ENCODE measurements around the gene SFTPB.

The SFTPB gene

DNA sequence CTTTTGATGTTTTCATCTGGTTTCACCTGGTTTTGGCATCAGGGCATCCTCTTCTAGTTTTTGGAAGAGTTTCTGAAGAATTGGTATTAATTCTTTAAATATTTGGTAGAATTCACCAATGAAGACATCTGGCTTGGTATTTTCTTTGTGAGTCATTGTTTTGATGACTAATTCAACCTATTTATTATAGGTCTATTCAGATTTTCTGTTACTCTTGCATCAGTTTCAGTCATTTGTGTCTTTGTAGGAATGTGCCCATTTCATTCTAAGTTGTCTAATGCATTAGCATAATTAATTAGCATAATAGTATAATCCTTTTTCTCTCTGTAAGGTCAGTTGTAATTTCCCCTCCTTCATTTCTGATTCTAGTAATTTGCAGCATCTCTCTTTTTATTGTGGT lies 34.2 kb upstream of the SFTPB start:
- no peak for DNase-seq

DNA sequence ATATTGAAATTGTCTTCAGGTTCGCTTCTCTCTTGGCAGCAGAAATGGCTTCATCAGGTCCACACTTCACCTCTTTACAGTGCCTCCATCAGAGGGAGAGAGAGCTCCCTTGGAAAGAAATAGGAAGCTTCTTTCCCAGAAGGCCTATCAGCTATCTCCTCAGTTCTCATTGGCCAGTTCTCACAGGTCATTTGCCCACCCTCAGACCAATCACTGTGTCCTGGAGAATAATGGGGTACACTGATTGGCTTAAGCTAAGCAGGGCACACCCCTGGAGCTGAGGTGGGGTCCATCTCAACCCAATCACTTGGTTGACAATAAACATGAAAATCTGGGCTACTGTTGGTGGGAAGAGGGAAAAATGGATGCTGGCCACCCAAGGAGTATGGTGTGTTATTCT lies 31.3 kb upstream of the SFTPB start:
- DNase-seq: no peak

DNA sequence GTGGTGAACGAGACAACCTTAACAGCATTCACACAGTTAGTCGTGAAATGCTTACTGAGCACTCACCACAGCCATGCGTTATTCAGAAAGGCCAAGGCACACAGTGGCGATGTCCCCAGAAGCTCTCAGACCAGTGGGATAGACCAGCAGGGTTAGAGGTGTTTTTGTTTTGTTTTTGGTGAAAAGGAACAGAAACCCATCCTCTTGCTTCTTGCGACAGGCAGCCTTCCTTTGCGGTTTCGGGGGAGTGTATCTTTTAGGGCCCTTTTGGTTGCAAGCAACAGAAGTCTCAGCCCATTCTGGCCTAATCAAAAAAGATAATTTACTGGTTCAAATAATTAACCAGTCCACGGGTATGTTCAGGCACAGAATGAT lies 30.9 kb upstream of the SFTPB start:
- DNase-seq: no peak

DNA sequence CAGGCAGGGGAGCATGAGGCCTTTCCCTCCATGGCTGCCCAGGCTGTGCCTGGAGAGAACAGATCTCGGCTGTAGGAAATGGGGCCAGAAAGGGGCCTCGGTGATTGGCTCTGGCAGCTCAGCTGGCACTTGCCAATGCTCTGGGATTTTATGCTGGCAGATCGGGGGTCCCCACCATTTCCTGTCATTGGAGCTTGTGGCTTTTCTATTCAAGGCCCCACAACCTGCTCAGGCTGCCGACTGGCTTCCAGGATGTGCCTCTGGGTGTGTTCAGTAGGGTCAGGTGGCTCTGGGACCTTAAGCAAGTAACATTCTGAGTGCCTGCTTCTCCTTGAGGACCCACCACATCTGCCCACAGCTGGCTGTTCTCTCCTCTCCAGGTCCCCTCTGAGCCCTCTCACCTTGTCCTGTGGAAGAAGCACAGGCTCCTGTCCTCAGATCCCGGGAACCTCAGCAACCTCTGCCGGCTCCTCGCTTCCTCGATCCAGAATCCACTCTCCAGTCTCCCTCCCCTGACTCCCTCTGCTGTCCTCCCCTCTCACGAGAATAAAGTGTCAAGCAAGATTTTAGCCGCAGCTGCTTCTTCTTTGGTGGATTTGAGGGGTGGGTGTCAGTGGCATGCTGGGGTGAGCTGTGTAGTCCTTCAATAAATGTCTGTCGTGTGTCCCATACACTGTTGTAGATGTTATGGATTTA lies 30.3 kb upstream of the SFTPB start:
- no peak for DNase-seq

DNA sequence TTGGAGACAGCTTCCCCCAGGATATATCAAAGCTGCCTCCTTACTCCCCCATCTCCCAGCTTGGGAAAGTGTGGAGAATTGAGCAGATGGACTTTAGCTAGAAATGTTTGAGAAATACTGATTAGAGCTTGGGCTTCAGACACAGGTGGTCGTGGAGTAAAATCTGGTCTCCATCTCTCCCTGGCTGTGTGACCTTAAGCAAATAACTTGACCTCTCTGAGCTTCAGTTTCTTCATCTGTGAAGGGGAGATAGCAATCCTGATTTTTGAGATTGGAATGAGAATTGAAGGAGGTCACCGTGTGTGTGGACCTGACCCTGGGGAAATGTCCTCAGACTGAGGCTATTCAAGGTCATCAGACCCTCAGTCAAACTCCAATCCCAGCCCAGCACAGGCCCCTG lies 29.7 kb upstream of the SFTPB start:
- no peak for DNase-seq

DNA sequence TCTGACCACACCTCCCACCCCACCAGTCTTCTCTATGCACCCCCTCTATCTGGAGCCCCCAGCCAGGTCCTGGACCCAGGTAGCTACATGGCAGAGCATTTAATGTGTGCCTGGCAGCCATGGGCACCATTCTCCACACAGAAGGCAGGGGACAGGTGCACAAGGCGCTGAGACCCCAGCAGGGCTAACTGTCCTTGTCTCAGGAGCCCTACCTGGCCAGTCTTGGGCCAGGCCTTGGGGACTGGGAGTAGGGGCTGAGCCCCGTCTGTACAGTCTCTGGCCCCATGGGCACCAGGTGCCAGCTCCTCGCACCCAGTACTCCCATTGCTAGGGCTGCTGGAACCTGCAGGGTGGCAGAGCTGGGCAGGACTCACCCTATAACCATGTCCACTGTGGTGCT lies 29.1 kb upstream of the SFTPB start:
- no peak for DNase-seq

DNA sequence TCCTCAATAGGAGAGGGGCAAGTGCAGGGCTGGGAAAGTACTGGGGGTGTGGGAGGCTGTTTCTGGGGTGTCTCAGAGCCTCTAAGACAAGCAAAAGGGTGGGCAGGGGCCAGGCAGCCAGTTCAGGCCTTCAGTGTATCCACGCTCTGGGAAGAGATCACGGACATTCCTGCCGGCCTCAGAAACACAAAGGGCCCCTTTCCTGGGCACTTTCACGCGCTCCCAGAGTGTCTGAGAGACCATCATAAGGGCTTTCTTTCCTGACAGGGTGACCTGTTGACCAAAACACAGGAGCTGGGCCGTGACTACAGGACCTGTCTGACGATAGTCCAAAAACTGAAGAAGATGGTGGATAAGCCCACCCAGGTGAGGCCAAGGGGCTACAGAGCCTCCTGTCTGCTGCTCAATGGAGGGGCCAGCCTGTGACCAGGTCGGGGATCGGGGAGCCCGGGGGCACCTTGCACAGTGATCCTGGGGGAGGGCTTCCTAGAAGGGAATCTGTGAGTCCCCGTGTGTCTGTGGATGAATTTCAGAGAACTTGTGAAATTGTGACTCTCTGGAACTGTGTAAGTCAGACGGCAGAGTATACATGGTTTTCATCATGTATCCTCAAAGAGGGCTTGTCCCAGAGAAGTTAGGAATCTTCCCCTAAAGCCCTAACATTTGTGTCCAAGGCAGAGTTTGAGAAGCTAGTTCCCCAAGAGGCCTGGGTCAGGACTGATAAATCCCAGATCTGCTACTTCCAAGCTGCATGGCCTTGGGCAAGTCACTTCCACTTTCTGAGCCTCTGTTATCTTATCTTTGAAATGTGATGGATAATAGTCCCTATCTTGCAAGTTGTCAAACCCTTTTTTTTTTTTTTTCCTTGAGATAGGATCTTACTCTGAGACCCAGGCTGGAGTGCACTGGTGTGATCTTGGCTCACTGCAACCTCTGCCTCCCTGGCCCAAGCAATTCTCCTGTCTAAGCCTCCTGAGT lies 28.0 kb upstream of the SFTPB start:
- DNase-seq: no peak

DNA sequence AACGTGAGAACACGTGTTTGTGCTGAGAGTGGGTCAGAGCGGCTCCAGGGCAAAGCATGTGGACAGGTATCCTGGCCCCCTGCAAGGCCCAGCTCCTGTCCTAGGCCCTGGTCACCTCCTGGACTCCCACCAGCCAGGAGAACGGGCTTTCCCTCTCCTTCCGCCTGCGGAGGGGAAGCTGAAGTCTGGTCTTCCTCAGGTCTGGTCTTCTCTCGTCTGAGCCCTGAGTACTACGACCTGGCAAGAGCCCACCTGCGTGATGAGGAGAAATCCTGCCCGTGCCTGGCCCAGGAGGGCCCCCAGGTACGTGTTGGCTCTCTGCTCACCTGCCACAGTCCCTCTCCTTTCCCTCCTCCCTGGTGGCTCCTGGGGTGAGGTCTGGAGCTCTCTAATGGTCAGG lies 27.1 kb upstream of the SFTPB start:
- no peak for DNase-seq

DNA sequence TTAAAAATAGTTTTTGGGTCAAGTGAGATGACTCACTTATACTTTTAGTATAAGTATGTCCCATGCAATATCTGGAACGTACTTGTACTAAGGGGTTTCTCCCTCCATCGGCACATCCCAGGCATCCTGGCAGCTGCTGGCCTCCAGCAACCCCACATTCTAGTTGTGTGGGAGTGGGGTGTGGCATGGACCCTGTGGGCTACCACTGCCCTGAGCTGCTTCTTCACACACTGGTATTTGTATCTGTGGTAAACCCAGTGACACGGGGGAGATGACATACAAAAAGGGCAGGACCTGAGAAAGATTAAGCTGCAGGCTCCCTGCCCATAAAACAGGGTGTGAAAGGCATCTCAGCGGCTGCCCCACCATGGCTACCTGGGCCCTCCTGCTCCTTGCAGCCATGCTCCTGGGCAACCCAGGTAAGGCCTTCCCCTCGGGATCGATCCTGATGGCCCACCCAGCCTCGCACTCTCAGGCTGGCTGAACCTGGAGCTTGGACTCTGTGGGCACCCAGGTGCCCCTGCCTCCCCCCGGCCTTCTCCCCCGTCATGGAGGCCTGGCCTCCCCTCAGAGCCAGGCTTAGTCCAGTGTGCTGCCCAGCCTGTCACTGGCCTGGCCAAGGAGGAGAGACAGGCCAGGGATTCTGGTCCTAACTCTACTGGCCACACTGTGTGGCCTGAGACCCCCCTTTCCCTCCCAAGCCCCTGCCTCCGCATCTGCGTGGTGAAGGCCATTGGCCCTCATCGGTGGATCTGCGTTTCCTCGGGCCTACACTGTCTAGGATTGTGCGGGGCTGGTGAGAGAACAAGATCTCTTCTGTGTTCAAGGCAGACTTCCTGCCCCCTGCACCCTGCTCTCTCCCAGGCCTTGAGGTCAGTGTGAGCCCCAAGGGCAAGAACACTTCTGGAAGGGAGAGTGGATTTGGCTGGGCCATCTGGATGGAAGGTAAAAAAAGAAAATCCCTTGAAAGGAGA lies 26.3 kb upstream of the SFTPB start, which contains the start of gene GNLY:
TSS of gene GNLY (plus strand) at position 307 of the 974 bp plus-strand sequence. CDS start at position 368, 61 bp downstream.
- DNase-seq: no peak

DNA sequence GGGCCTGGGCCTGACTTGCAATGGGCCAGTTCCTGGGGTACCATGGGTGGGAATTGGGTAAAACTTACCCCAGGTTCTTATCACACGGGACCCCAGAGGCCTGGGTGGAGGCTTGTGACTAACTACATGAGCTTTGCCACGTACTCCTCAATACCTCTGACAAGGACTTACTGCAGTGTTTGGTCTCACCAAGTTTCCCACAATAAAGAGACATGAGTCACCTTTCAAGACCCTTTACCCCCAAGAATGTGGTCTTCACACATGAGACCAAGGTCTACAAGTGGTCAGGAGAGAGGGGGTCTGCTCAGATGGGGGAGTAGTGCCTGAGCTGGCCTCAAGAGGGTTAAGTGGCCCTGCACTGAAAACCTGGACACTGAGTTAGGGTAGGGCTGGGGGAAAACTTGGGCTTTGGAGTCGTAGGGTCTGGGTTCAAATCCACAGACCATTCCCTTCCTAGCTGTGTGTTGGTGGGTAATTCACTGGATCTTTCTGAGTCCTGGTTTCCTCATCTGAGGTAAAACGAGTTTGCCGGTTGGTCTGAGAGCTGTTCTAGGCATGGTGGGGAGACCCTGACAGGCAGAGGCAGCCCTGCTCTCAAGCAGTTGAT lies 24.1 kb upstream of the SFTPB start:
- no peak for DNase-seq

DNA sequence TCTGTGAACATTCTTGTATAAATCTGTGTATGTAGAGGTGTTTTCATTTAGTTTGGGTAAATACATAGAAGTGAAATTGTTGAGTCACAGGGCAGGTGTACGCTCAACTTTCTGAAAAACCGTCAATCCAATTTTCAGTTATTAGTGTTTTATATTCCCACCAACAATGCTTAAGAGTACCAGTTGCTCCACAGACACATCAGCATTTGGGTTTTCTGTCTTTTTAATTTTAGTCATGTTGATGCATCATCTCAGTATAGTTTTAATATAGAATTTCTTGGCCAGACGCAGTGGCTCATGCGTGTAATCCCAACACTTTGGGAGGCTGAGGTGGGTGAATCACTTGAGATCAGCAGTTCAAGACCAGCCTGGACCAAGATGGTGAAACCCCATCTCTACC lies 22.9 kb upstream of the SFTPB start:
- no peak for DNase-seq

DNA sequence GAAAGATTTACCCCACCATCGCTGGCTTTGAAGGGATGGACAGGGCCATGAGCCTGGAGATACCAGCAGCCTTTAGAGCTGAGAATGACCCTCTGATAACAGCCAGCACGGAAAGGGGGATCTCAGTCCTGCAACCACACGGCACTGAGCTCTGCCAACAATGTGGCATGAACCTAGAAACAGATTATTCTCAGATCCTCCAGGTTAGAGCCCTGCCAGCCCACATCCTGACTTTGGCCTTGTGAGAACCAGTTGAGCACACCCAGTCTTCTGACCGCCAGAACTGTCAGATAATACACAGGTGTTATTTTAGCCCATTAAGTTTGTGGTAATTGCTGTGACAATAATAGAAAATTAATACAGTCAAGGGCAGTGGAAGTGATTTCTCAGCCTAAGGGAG lies 16.8 kb upstream of the SFTPB start:
- DNase-seq: no peak

DNA sequence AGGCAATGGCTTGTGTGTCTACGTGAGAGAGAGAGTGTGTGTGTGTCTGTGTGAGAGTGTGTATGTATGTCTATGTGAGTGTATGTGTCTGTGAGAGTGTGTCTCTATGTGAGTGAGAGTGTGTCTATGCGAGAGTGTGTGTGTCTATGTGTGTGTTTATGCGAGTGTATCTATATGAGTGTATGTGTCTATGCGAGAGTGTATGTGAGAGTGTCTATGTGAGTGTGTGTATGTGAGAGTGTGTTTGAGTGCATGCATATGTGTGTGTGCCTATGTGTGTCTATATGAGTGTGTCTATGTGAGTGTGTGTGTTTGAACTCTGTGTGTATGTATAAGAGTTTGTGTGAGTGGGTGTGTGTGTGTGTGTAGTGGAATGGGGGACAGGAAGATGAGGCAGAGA lies 16.4 kb upstream of the SFTPB start:
- no peak for DNase-seq

DNA sequence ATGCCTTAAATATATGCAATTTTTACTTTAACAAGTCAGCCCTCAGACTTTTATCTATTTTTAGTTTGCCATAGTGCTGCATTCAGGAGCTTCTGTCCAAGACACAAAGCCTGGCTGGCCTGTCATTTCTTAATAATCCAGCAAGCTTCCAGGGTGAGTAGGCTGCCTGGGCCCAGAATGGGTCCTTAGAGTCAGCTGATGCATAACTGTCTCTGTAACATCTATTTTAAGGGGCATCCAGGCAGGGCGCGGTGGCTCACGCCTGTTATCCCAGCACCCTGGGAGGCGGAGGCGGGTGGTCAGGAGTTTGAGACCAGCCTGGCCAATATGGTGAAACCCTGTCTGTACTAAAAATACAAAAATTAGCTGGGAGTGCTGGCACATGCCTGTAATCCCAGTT lies 14.4 kb upstream of the SFTPB start:
- no peak for DNase-seq

DNA sequence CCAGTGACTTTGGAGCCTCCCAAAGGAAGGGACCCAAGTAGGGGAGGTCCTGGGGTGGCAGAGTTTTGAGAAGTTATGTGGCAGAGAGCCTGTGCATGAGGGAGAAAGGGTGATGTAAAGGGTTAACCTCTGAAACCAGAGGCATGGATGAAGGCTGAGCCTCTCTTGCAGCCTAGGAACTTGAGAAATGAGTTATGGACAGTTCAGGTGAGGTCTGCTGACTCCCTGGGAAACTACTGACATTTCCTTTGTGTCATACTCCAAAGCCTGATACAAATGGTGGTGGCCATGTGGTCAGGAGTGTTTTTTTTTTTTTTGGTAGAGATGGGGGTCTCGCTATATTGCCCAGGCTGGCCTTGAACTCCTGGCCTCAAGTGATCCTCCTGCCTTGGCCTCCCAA lies 13.8 kb upstream of the SFTPB start:
- DNase-seq: no peak

DNA sequence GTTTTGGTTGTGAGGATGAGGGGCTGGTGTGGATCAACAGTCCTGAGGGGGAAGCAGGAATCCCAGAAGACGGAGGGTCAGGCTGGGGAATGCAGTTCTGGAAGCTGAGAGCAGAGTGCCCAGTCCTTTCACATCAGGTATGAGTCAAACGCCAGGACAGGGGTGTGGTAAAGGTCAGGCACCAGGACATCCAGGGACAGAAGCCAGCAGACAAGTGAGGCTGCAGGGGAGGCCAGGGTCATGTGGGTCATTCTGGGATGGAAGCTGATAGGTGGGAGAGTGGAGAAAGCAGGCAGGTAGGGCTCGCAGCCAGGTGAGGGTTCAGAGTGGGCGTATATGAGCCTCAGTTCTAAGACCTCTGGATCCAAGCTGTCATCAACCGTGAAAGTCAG lies 13.4 kb upstream of the SFTPB start:
- no peak for DNase-seq

DNA sequence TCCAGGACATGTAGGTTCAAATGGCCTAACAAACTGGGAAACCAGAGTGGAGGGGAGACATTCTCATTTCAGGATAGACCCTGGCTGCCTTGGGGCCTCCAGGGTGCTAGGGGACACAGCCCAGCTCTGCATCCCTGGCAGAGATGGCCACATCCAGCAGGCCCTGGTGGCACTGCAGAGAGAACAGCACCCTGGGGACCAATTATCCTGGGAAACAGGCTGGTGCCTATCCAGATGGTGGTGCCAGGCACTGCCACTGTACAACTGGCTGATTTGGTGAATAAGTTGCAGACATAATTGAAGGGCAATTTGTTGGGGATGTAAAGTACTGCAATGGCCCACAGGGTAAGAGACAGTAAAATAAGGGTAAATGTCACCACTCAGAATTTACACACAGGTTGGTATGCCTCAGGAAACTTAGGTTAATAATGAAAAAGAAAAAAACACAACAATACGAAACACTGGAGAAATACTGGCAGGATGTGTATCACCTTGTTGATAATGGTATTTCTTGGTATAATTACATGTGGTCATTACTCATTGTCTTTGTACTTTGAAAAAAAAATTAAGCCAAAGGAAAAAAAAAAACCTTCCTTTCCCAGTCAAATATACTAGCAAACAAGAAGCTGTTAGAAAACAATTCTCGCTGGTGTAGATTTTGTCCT lies 12.8 kb upstream of the SFTPB start:
- DNase-seq: no peak

DNA sequence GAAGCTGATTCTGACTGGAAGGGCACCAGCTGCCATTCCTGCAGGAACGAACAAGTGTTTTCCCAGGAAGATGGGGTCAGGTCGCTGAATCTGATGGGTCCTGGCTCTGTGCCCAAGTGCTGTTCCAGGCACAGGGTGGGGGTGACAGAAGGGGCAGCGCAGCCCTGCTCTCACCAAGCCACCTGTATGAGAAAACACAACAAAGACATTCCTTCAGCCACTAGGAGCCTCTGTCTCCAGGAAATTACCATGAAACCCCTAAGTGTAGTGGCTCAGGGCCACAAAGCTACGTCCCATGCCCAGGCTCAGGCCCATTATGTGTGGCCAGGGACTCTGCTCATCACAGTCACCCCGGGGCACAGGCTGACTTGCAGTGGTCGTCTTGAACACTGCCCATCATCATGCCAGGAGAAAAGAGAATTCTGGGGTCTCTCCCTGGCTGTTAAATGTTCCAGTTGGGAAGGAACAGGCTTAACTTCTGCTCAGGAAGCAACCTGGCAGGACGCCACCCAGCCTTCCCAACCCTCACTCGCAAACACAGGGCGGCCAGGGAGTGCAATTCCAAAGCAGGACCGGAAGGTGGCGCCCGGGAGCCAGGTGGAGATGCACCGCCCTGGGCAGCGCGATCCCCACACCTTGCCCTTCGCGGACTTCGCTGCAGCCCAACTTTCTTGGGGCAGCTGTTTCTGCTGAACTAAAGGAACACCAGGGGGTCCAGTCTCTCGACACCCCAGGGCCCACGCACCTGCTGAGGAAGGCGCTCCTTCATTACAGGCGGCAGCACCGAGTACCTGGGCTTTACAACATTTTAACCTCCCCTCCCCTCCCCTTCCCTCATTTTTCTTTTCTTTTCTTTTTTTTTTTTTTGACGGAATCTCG lies 11.0 kb upstream of the SFTPB start:
- peak; percentile 81 for DNase-seq

DNA sequence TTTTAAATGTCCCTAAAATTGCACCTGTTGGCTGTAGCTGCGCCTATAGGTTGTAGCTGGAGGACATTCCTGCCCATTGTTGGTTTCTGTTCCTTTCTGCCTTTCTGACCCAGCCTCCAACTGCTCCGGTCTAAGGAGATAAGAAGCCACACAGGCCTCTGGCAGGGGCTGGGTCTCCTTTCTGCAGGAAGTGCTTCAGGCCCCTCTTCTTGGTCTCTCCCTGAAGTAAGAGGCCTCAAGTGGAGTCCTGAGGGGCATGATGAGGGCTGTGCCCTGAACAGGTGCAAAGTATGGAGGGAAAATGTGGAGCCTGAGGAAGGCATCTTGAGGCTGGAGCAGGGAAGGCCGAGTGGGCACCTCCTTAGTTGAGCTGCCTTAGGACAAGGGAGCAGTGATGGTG lies 10.4 kb upstream of the SFTPB start:
- no peak for DNase-seq

DNA sequence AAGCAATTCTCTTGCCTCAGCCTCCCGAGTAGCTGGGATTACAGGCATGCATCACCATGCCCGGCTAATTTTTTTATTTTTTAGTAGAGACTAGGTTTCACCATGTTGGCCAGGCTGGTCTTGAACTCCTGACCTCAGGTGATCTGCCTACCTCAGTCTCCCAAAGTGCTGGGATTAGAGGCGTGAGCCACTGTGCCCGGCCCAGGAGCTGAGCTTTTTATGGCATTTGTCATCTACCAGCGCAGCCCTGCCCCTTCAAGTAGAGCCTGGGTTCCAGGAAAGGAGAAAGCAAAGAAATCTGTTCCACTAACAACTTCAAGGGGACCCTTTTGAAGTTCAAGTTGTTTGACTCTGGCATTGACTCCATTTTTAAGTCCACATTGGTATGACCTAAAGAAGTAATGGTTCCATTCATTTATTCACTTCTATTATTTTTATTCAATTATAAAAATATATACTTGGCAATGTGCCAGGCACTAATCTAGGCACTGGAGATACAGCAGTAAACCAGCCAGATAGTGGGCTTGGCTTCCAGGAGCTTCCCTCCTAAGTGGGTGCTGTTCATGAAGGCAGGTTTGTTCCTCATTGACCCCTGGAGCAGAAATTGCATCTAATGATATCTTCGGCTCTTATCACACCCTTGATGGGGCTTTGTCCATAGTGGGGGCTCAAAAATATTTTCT lies 8.0 kb upstream of the SFTPB start:
- no peak for DNase-seq

Data from retina (tissue), 1 donor.